ENCODE measurements around the gene ZFAND2B.

The ZFAND2B gene

DNA sequence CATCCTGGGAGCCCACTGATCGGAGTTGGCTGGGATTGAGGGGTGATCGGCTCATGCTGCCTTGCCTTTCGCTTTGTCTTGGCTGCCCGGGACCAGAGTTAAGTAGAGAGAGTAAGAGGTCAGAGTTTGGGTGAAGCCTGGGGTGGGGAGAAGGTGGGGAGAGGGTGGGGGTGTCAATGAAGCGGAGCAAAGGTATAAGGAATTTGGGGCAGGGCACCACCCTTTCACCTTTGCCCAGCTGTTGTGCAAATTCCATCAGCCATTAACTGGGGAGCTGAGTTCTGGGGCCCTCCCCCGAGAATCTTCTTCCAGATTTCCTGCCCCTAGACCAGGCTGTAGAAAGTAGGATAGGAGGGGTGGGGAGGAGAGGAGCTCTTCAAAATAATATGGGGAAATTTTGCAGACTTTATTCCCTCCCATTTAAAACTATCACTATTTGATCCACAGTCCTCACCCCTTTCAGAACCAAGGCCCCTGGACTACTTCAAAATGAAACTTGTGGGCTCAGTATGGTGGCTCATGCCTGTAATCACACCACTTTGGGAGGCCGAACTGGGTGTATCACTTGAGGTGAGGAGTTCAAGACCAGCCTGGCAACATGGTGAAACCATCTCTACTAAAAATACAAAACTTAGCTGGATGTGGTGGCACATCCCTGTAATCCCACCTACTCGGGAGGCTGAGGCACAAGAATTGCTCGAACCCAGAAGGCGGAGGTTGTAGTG, 36.5 kb upstream of the ZFAND2B start, which contains the start of gene SLC23A3:
TSS of gene SLC23A3 (minus strand) at position 100 of the 725 bp plus-strand sequence. CDS start at position 55, 45 bp downstream.
- Histone ChIP-seq H3K27ac (ENCODE audit: low read length) (no peak within 1 kb of the TSS), H2AFZ (ENCODE audit: low read depth, low read length) (no peak within 1 kb of the TSS), H3K79me2 (ENCODE audit: low read length) (no peaks in the 10 kb centered on the region), H3K36me3 (replicated peaks; ENCODE audit: low read depth, low read length) (peaks cover 8% of the 10 kb centered on the region), H3K4me1 (ENCODE audit: low read length) (no peaks in the 10 kb centered on the region), H3K4me3 (ENCODE audit: low read length) (no peak within 1 kb of the TSS), H4K20me1 (ENCODE audit: insufficient read depth, low read length) (no peaks in the 10 kb centered on the region), H3K4me2 (ENCODE audit: low read length) (no peak within 1 kb of the TSS), H3K27me3 (ENCODE audit: low read depth, low read length) (no peaks in the 10 kb centered on the region), H3K9me3 (ENCODE audit: insufficient read depth, low read length) (no peaks in the 10 kb centered on the region), H3K9ac (ENCODE audit: low read length) (no peak within 1 kb of the TSS)
- TF ChIP-seq, protein P1, sequence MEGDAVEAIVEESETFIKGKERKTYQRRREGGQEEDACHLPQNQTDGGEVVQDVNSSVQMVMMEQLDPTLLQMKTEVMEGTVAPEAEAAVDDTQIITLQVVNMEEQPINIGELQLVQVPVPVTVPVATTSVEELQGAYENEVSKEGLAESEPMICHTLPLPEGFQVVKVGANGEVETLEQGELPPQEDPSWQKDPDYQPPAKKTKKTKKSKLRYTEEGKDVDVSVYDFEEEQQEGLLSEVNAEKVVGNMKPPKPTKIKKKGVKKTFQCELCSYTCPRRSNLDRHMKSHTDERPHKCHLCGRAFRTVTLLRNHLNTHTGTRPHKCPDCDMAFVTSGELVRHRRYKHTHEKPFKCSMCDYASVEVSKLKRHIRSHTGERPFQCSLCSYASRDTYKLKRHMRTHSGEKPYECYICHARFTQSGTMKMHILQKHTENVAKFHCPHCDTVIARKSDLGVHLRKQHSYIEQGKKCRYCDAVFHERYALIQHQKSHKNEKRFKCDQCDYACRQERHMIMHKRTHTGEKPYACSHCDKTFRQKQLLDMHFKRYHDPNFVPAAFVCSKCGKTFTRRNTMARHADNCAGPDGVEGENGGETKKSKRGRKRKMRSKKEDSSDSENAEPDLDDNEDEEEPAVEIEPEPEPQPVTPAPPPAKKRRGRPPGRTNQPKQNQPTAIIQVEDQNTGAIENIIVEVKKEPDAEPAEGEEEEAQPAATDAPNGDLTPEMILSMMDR (IDR thresholded peaks at IDR 0.05; ENCODE audit: low read depth, low read length) = no peak
- no peak for TF ChIP-seq EZH2phosphoT487 (IDR thresholded peaks at IDR 0.05; ENCODE audit: low read depth)

DNA sequence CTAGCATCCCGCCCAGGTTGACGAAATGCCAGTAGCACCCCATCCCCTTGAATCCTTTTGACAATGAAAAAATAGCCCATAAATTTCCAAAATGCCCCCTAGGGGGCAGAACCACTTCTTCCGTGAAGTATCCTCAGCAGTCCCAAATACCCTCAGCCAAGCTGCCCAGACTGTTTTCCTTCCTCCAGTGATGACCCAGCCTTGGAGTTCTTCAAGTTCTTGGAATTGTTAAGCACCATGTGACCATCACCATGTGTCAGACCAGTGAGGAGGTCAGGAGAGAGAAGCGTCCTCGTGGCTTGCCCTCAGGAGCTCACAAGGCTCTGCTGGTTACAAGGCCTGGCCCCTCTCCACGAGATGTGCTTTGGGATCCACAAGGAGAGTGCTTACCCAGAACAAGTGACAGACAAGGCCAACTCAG, 35.3 kb upstream of the ZFAND2B start:
- no peak overlapping the region for H3K27ac ChIP-seq (ENCODE audit: low read length)
- TF ChIP-seq EZH2phosphoT487 (IDR thresholded peaks at IDR 0.05; ENCODE audit: low read depth) = no peak
- TF ChIP-seq, protein P1 (IDR thresholded peaks at IDR 0.05; ENCODE audit: low read depth, low read length) = peak; percentile 62
- no peaks in the 10 kb centered on the region; the same call in 1 of the 2 replicates for H3K79me2 ChIP-seq (ENCODE audit: low read length)
- H3K9me3 ChIP-seq (ENCODE audit: insufficient read depth, low read length) = no peaks in the 10 kb centered on the region
- H3K36me3 ChIP-seq (replicated peaks; ENCODE audit: low read depth, low read length) = peaks cover 8% of the 10 kb centered on the region
- H3K4me2 ChIP-seq (ENCODE audit: low read length) = no peak overlapping the region
- H3K4me3 ChIP-seq (ENCODE audit: low read length) = no peak overlapping the region
- no peaks in the 10 kb centered on the region for H3K27me3 ChIP-seq (ENCODE audit: low read depth, low read length)
- H2AFZ ChIP-seq (ENCODE audit: low read depth, low read length) = no peak overlapping the region
- H4K20me1 ChIP-seq (ENCODE audit: insufficient read depth, low read length) = no peaks in the 10 kb centered on the region
- H3K4me1 ChIP-seq (ENCODE audit: low read length) = peaks cover 6% of the 10 kb centered on the region
- H3K9ac ChIP-seq (ENCODE audit: low read length) = no peak overlapping the region

DNA sequence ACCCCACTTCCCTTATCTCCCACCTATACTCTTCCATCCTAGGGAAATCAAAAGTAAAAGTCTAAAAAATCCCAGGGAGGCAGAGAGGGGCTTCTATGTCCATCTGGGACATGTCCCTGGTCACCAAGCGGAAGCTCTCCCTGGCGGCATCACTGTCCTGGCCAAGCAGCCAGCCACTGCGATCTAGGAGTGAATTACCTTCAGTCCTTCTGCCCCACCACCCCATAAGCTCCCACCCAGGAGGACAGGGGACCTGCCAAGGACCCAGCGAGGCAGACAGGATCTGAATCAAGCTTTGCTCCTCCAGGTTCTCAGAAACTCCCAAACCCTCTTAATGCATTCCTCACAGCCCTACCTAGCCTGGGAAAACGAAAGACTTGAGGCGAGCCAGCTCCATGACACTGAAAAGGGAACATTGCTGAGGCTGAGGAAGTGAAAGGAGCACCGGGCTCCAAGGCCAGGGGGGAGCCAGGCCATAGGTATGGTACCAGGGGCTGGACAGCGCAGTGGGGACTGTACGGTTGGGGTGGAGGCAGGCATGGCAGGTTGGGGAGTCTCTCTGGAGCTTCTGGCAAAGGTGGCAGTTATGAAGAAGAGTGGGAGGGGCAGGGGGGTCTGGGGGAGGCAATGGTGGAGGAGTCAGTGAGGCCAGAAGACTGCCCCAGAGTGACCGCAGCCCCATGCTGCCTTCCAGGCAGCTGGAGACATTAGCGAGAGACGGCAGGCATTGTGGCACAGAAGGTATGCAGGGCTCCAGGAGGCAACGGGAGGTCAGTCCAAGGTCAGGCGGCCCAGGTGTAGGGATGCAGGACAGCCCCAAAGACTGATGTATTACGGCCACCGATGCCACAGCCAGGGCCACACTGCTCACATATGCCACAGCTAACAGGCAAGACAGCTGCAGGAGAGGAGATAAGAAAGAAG, 34.1 kb upstream of the ZFAND2B start:
- no peak overlapping the region for H3K9ac ChIP-seq (ENCODE audit: low read length)
- peaks cover 6% of the 10 kb centered on the region for H3K4me1 ChIP-seq (ENCODE audit: low read length)
- no peaks in the 10 kb centered on the region for H3K9me3 ChIP-seq (ENCODE audit: insufficient read depth, low read length)
- peaks cover 8% of the 10 kb centered on the region for H3K36me3 ChIP-seq (replicated peaks; ENCODE audit: low read depth, low read length)
- no peak overlapping the region for H3K4me3 ChIP-seq (ENCODE audit: low read length)
- no peaks in the 10 kb centered on the region for H4K20me1 ChIP-seq (ENCODE audit: insufficient read depth, low read length)
- H3K27ac ChIP-seq (ENCODE audit: low read length) = no peak overlapping the region
- no peak for TF ChIP-seq EZH2phosphoT487 (IDR thresholded peaks at IDR 0.05; ENCODE audit: low read depth)
- TF ChIP-seq, protein P1 (IDR thresholded peaks at IDR 0.05; ENCODE audit: low read depth, low read length) = no peak
- H3K27me3 ChIP-seq (ENCODE audit: low read depth, low read length) = no peaks in the 10 kb centered on the region
- no peak overlapping the region for H2AFZ ChIP-seq (ENCODE audit: low read depth, low read length)
- H3K79me2 ChIP-seq (ENCODE audit: low read length) = no peaks in the 10 kb centered on the region; the same call in 1 of the 2 replicates
- no peak overlapping the region for H3K4me2 ChIP-seq (ENCODE audit: low read length)

DNA sequence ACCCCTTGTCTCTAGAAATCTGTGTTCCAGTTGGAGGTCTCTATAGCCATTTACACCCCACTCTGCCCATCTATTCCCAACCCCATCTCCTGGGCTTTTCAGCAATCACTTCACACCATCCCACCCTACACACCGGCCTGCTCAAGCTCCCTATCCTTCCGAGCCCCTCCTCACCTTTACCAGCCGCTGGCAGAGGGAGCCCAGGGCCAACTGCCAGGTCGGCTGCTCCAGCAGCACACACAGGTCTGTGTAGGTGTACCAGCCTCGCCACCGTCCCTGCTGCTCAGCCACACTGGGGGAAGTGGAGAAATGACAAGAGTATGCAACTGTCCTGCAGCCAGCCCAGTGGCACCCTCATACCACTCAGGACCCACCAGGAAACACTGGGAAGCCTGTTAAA, 33.4 kb upstream of the ZFAND2B start:
- Histone ChIP-seq H3K4me2 (ENCODE audit: low read length) (no peak overlapping the region), H3K27ac (ENCODE audit: low read length) (no peak overlapping the region), H2AFZ (ENCODE audit: low read depth, low read length) (no peak overlapping the region), H3K36me3 (replicated peaks; ENCODE audit: low read depth, low read length) (peaks cover 8% of the 10 kb centered on the region), H4K20me1 (ENCODE audit: insufficient read depth, low read length) (no peaks in the 10 kb centered on the region), H3K4me1 (ENCODE audit: low read length) (peaks cover 6% of the 10 kb centered on the region), H3K9ac (ENCODE audit: low read length) (no peak overlapping the region), H3K9me3 (ENCODE audit: insufficient read depth, low read length) (no peaks in the 10 kb centered on the region), H3K27me3 (ENCODE audit: low read depth, low read length) (no peaks in the 10 kb centered on the region), H3K4me3 (ENCODE audit: low read length) (no peak overlapping the region), H3K79me2 (ENCODE audit: low read length) (no peaks in the 10 kb centered on the region; the same call in 1 of the 2 replicates)
- no peak for TF ChIP-seq EZH2phosphoT487 (IDR thresholded peaks at IDR 0.05; ENCODE audit: low read depth)
- TF ChIP-seq, protein P1 (IDR thresholded peaks at IDR 0.05; ENCODE audit: low read depth, low read length) = no peak

Data from OCI-LY3 (cell line).